ENCODE results near the gene RUNX2.

- TF ChIP-seq REST (IDR thresholded peaks at IDR 0.05; ENCODE audit: borderline replicate concordance) (no peak), EZH2 (IDR thresholded peaks at IDR 0.05; ENCODE audit: borderline replicate concordance, insufficient read depth, low read length, poor library complexity, severe bottlenecking) (no peak), POLR2AphosphoS5 (IDR thresholded peaks at IDR 0.05) (no peak), SMC3 (conservative IDR thresholded peaks at IDR 0.05; ENCODE audit: poor library complexity) (no peak), TAF1 (IDR thresholded peaks at IDR 0.05; ENCODE audit: low read depth) (no peak), EP300 (conservative IDR thresholded peaks at IDR 0.05; ENCODE audit: poor library complexity, severe bottlenecking) (no peak)
- TF ChIP-seq, protein P1, sequence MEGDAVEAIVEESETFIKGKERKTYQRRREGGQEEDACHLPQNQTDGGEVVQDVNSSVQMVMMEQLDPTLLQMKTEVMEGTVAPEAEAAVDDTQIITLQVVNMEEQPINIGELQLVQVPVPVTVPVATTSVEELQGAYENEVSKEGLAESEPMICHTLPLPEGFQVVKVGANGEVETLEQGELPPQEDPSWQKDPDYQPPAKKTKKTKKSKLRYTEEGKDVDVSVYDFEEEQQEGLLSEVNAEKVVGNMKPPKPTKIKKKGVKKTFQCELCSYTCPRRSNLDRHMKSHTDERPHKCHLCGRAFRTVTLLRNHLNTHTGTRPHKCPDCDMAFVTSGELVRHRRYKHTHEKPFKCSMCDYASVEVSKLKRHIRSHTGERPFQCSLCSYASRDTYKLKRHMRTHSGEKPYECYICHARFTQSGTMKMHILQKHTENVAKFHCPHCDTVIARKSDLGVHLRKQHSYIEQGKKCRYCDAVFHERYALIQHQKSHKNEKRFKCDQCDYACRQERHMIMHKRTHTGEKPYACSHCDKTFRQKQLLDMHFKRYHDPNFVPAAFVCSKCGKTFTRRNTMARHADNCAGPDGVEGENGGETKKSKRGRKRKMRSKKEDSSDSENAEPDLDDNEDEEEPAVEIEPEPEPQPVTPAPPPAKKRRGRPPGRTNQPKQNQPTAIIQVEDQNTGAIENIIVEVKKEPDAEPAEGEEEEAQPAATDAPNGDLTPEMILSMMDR (IDR thresholded peaks at IDR 0.05; ENCODE audit: poor library complexity, severe bottlenecking) = no peak
These were observed 393 bp downstream of the RUNX2 start for GRCh38 chr6:45328523-45328922.
